GM12878 (cell line): Measurements from ENCODE around the gene HADHA. TPM values are rescaled to one million over a fixed set of nuclear protein-coding genes. Genes with fewer than 3 reads are reported as not detected.
A peak's percentile ranks its signal among the peaks of the same experiment; 100 is the strongest.

Experiments used
- ATAC-seq: fragments of 200-7000 bp; cut with Tn5 transposase; 3 replicates; pipeline ENCODE4 v1.9.1; 2020; ENCODE audit warnings: mild to moderate bottlenecking, moderate library complexity
- BruUV-seq: library from RNA; stranded (reverse); fragments of 400-500 nt; replicated peaks from 2 replicates; lab custom pipeline; 2021; lab: Mats Ljungman, UMichigan
- CTCF ChIA-PET: fragments of 300-600 bp; sonication (Branson Sonifier 250); formaldehyde crosslinking; extraction: SDS; loops from one replicate; lab custom pipeline; 2021; ENCODE audit warnings: inconsistent platforms; lab: Yijun Ruan, JAX
- POLR2A ChIA-PET: fragments of 350-600 bp; formaldehyde crosslinking; extraction: SDS; loops from one replicate; lab custom pipeline; 2021; ENCODE audit warnings: inconsistent platforms; lab: Charles Lee
- RAD21 ChIA-PET: fragments of 300-600 bp; sonication (Branson Sonifier 250); formaldehyde crosslinking; loops from one replicate; lab custom pipeline; 2023; ENCODE audit warnings: antibody characterized with exemption; ENCODE audit not compliant: unreplicated experiment; lab: Charles Lee
- SMC1A ChIA-PET: fragments of 300-600 bp; sonication (Branson Sonifier 250); formaldehyde crosslinking; loops from one replicate; lab custom pipeline; 2023; ENCODE audit not compliant: unreplicated experiment, uncharacterized antibody; lab: Charles Lee
- DNase-seq: peaks from one replicate; pipeline ENCODE4 v3.0.0-alpha.2; 2011; ENCODE audit warnings: low read depth, low spot score
- FAIRE-seq: peaks from 3 replicates; lab custom pipeline; 2011; peaks lifted over from hg19 to GRCh38; lab: Jason Lieb, UNC
- H2AFZ ChIP-seq: 2 replicates; pipeline ENCODE4 v1.6.0; 2011; ENCODE audit warnings: low read depth, low read length, control low read depth; ENCODE audit not compliant: control insufficient read depth
- H3K27ac ChIP-seq: 2 replicates; pipeline ENCODE4 v1.5.1; 2011; ENCODE audit warnings: control low read depth; ENCODE audit not compliant: control insufficient read depth, insufficient read depth
- H3K27me3 ChIP-seq, 2 experiments: replicated peaks in 1 of 2; 2 replicates each; pipeline versions ENCODE4 v1.6.0 to v1.6.1; 2011; ENCODE audit warnings: low read length in 1 of 2; ENCODE audit not compliant: control insufficient read depth in 2 of 2, insufficient read depth in 2 of 2
- H3K36me3 ChIP-seq, 2 experiments: 2 replicates each; pipeline ENCODE4 v1.5.1; 2011; ENCODE audit warnings: low read length in 1 of 2; ENCODE audit not compliant: control insufficient read depth in 2 of 2, insufficient read depth in 2 of 2
- H3K4me1 ChIP-seq: 2 replicates; pipeline ENCODE4 v1.6.1; 2011; ENCODE audit warnings: mild to moderate bottlenecking, low read length, moderate library complexity, mixed read lengths; ENCODE audit not compliant: control insufficient read depth, insufficient read depth
- H3K4me2 ChIP-seq: 2 replicates; pipeline ENCODE4 v1.6.0; 2011; ENCODE audit warnings: control low read depth; ENCODE audit not compliant: control insufficient read depth, insufficient read depth
- H3K4me3 ChIP-seq: fragments of 200-600 bp; sonication (generic); 2 replicates; pipeline ENCODE4 v1.5.1; 2016
- H3K79me2 ChIP-seq: 2 replicates; pipeline ENCODE4 v1.6.0; 2011; ENCODE audit warnings: low read length; ENCODE audit not compliant: control insufficient read depth, insufficient read depth
- H3K9ac ChIP-seq: 2 replicates; pipeline ENCODE4 v1.8.0; 2011; ENCODE audit warnings: low read length, control low read depth, mixed read lengths; ENCODE audit not compliant: control insufficient read depth, insufficient read depth
- H3K9me3 ChIP-seq: replicated peaks from 3 replicates; pipeline ENCODE4 v1.5.1; 2011; ENCODE audit warnings: mild to moderate bottlenecking, low read length; ENCODE audit not compliant: control insufficient read depth, insufficient read depth
- H4K20me1 ChIP-seq: 2 replicates; pipeline ENCODE4 v1.6.0; 2011; ENCODE audit not compliant: control insufficient read depth, insufficient read depth
- ATF2 ChIP-seq: IDR thresholded peaks from 2 replicates; pipeline ENCODE4 v1.6.1; 2012; ENCODE audit warnings: low read length, inconsistent platforms
- BCL11A ChIP-seq: IDR thresholded peaks from 2 replicates; pipeline ENCODE4 v1.6.1; 2011; ENCODE audit warnings: low read depth, low read length
- GABPA ChIP-seq: IDR thresholded peaks from 2 replicates; pipeline ENCODE4 v1.6.1; 2014; ENCODE audit warnings: antibody characterized with exemption, low read depth, mild to moderate bottlenecking, inconsistent platforms
- IRF5 ChIP-seq: fragments of 450-650 bp; IDR thresholded peaks from 2 replicates; pipeline ENCODE4 v1.6.1; 2017; ENCODE audit warnings: borderline replicate concordance
- JUNB ChIP-seq: IDR thresholded peaks from 2 replicates; pipeline ENCODE4 v1.6.1; 2016; ENCODE audit warnings: antibody characterized with exemption, mild to moderate bottlenecking
- NFIC ChIP-seq: IDR thresholded peaks from 2 replicates; pipeline ENCODE4 v1.6.1; 2012; ENCODE audit warnings: low read depth, mild to moderate bottlenecking, inconsistent platforms, low read length, moderate library complexity
- PKNOX1 ChIP-seq: fragments of 450-650 bp; IDR thresholded peaks from 2 replicates; pipeline ENCODE4 v1.6.1; 2016; ENCODE audit warnings: mild to moderate bottlenecking
- RBBP5 ChIP-seq: fragments of 200-600 bp; sonication (generic); conservative IDR thresholded peaks from 2 replicates; pipeline ENCODE4 v1.6.1; 2016
- REST ChIP-seq: IDR thresholded peaks from 2 replicates; pipeline ENCODE4 v1.6.1; 2012; ENCODE audit warnings: mild to moderate bottlenecking, low read depth, low read length
- TBL1XR1 ChIP-seq: IDR thresholded peaks from 2 replicates; pipeline ENCODE4 v1.6.1; 2012; ENCODE audit warnings: low read depth, low read length, improper control_type of control experiment
- ZBED1 ChIP-seq: IDR thresholded peaks from 2 replicates; pipeline ENCODE4 v1.6.1; 2016; ENCODE audit warnings: borderline replicate concordance
- ZBTB11 ChIP-seq: fragments of 450-650 bp; formaldehyde crosslinking; IDR thresholded peaks from 2 replicates; pipeline ENCODE4 v1.5.0; 2022; ENCODE audit warnings: mild to moderate bottlenecking, missing genetic modification characterization
- WGBS: methylation state at CpG from one replicate; pipeline ENCODE4 v1.1.6; 2016; ENCODE audit warnings: low lambda C conversion rate; ENCODE audit not compliant: insufficient replicate concordance, insufficient coverage; ENCODE audit errors: missing lambda C conversion rate; 5-methylcytosine and 5-hydroxymethylcytosine counted together
- in situ Hi-C: fragments of 300-500 bp; cut with MboI; formaldehyde crosslinking; loops from 9 replicates; pipeline ENCODE4 v1.14.3; 2018; ENCODE audit warnings: mixed read lengths
- intact Hi-C: fragments of 100-400 bp; cut with micrococcal nuclease; formaldehyde crosslinking; loops from one replicate; pipeline ENCODE4 v1.14.2; 2022; ENCODE audit not compliant: unreplicated experiment
- polyA plus RNA-seq, 11 experiments: library from polyadenylated mRNA; depleted of rRNA in 4 of 11; unstranded in 6 of 11; stranded (reverse) in 5 of 11; fragments of >200 nt; fragmentation: Nextera tagmentation in 4 of 11; fragmentation: Illumina TruSeq in 1 of 11; extraction: Ambion mirVana in 4 of 11; extraction: Trizol in 1 of 11; gene quantifications; 1 replicate in 1 of 11; 2 replicates in 10 of 11; pipeline versions ENCODE4 v1.2.1 to v1.2.3, GENCODE V29; 2011 to 2016; ENCODE audit warnings: inconsistent platforms in 2 of 11, missing spikeins in 2 of 11, low read depth in 1 of 11
- total RNA-seq, 4 experiments: library from RNA; depleted of rRNA in 3 of 4; stranded (reverse); fragments of >200 nt in 3 of 4; fragmentation: Illumina TruSeq in 1 of 4; extraction: Trizol in 1 of 4; gene quantifications; 2 replicates each; pipeline versions ENCODE4 v1.2.1 to v1.2.3, GENCODE V29; 2013 to 2021

HADHA gene
- total and polyA plus RNA-seq, 10 of the 15 experiments (the other 5 are each of a cell fraction or from before 2014, with no cell fraction given): 109 to 207 (median 165) TPM

- Histone ChIP-seq H3K9ac (peak overlapping the region; percentile 94), H3K79me2 (peaks cover 92% of the 10 kb centered on the region), H3K4me2 (peak overlapping the region; percentile 82), H3K27me3 (no peaks in the 10 kb centered on the region), H3K27ac (peak overlapping the region; percentile 96), H3K4me1 (peaks cover 16% of the 10 kb centered on the region), H2AFZ (no peak overlapping the region), H4K20me1 (no peaks in the 10 kb centered on the region), H3K9me3 (no peaks in the 10 kb centered on the region; the same call in 2 of the 3 replicates), H3K4me3 (peak overlapping the region; percentile 92), H3K36me3 (no peaks in the 10 kb centered on the region)
- in situ Hi-C loops: no loop called here
- peak; percentile 53 for DNase-seq
- peak; percentile 61 for FAIRE-seq
- WGBS: 0% methylated on average over 3 of the region's 3 CpGs
- intact Hi-C loops: loop anchor here (2.0 kb wide), 1 partner anchor 85 kb away; no protein-coding TSS in a partner anchor
- peak; percentile 70 for ATAC-seq
- ChIA-PET SMC1A (interaction anchor here (0.6 to 8.9 kb wide), 13 partner anchors 8 to 953 kb away, joined by 3 to 71 read pairs (median 5); partner anchors contain the start of gene ADGRF3), RAD21 (interaction anchor here (0.8 to 4.9 kb wide), 6 partner anchors 21 to 101 kb away, joined by 4 to 41 read pairs (median 5); partner anchors contain the start of genes ADGRF3 and SELENOI), CTCF (interaction anchor here (1.0 to 2.9 kb wide), 5 partner anchors 14 to 224 kb away, joined by 3 to 12 read pairs (median 4); no protein-coding TSS in a partner anchor), POLR2A (interaction anchor here (0.5 to 5.1 kb wide), 11 partner anchors 15 to 1135 kb away, joined by 3 to 35 read pairs (median 6); partner anchors contain the start of genes ADGRF3, RAB10, SELENOI and ZNF513)
- no TSS peak for BruUV-seq
- TF ChIP-seq IRF5 (no peak), PKNOX1 (peak; percentile 91), BCL11A (peak; percentile 26; the same call in 1 of the 2 replicates), JUNB (peak; percentile 63; the same call in 1 of the 2 replicates), GABPA (0 out of 2 replicates have a peak, but pooled peaks have one; percentile 16), ZBTB11 (CRISPR knock-in tag) (no peak), REST (no peak), RBBP5 (no peak), TBL1XR1 (no peak), NFIC (0 out of 2 replicates have a peak, but pooled peaks have one; percentile 47), ZBED1 (peak; percentile 27; the same call in 1 of the 2 replicates), ATF2 (no peak)
These were observed 1.4 kb upstream of the HADHA start for GRCh38 chr2:26245810-26246209.
